ENCODE measurements around the gene SULT4A1.
A peak's percentile ranks its signal among the peaks of the same experiment; 100 is the strongest.

Gene SULT4A1

DNA sequence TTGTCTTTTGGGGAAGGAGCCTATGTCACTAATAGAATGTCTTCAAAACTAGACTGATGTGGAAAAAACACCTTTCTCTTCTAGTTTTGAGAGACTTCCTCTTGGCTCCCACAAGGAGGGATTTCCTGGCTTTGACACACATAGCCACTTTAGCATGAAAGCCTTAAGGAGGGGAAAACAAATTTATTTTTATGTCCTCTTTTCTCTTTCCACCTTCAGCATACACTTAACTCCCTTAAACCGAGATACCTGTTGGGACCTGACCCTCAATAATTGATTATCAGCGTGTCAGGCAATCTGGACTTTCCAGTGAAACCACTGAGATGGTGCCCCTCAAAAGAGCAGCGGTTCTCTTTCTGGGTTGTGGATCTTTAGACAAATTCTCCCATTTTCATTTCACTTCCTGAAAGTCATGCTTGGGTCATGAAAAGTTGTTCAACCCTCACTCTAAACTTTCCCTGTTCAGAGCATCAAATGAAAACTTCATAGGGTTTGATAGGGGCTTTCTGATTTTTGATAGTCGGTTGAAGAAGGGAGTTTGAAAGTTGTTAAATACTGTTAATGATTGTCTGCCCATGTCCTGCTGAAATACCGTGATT, 59.3 kb downstream of the SULT4A1 start:
- no peaks in the 10 kb centered on the region for H3K36me3 ChIP-seq (ENCODE audit: insufficient read depth, low read length)
- H3K27me3 ChIP-seq (ENCODE audit: control insufficient read depth, insufficient read depth, low read length) = peaks cover 5% of the 10 kb centered on the region
- H3K4me1 ChIP-seq (ENCODE audit: control insufficient read depth, insufficient read depth, low read length) = no peaks in the 10 kb centered on the region
- no peak overlapping the region for H3K9ac ChIP-seq (ENCODE audit: low read depth, low read length)
- H3K4me3 ChIP-seq (ENCODE audit: low read length) = no peak overlapping the region
- H3K4me2 ChIP-seq (ENCODE audit: low read length) = no peak overlapping the region
- H3K9me3 ChIP-seq (replicated peaks; ENCODE audit: low read length) = no peaks in the 10 kb centered on the region

DNA sequence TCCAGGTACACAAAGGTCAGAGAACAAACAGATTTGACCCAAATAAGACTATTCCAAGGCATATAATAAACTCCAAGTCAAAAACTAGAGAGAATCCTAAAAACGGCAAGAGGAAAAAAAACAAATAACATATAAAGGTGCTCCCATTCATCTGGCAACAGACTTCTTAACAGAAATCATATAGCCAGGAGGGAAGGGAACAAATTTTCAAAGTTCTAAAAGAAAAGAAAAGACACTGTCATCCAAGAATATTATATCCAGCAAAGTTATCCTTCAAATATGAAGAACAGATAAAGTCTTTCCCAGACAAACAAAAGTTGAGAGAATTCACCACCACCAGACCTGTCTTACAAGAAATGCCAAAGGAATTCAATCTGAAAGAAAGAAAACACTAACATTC, 61.3 kb downstream of the SULT4A1 start:
- Histone ChIP-seq H3K4me1 (ENCODE audit: control insufficient read depth, insufficient read depth, low read length) (no peaks in the 10 kb centered on the region), H3K27me3 (ENCODE audit: control insufficient read depth, insufficient read depth, low read length) (peaks cover 5% of the 10 kb centered on the region), H3K4me3 (ENCODE audit: low read length) (no peak overlapping the region), H3K4me2 (ENCODE audit: low read length) (no peak overlapping the region), H3K9ac (ENCODE audit: low read depth, low read length) (no peak overlapping the region), H3K9me3 (replicated peaks; ENCODE audit: low read length) (no peaks in the 10 kb centered on the region), H3K36me3 (ENCODE audit: insufficient read depth, low read length) (no peaks in the 10 kb centered on the region)

DNA sequence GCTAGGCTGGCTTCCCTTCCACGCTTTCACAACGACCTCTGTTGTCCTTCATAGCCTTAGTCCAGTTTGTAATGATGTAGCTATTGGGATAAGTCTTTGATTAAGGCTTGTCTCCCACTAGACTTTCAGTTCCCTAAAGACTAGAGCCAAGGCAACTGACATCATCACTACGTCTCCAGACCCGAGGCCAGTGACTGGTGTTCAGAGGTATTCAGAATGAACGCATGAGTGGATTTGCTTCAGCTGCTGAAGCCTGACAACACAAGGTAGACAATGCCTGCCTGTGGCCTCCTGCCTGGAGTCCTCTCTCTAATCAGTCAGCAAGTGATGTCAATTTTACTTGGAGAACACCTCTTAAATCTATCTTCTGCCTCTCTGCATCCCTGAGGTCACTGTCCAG, 63.8 kb downstream of the SULT4A1 start:
- peaks cover 5% of the 10 kb centered on the region for H3K27me3 ChIP-seq (ENCODE audit: control insufficient read depth, insufficient read depth, low read length)
- no peak overlapping the region for H3K9ac ChIP-seq (ENCODE audit: low read depth, low read length)
- H3K4me1 ChIP-seq (ENCODE audit: control insufficient read depth, insufficient read depth, low read length) = no peaks in the 10 kb centered on the region
- H3K9me3 ChIP-seq (replicated peaks; ENCODE audit: low read length) = no peaks in the 10 kb centered on the region
- no peaks in the 10 kb centered on the region for H3K36me3 ChIP-seq (ENCODE audit: insufficient read depth, low read length)
- H3K4me3 ChIP-seq (ENCODE audit: low read length) = no peak overlapping the region
- no peak overlapping the region for H3K4me2 ChIP-seq (ENCODE audit: low read length)

DNA sequence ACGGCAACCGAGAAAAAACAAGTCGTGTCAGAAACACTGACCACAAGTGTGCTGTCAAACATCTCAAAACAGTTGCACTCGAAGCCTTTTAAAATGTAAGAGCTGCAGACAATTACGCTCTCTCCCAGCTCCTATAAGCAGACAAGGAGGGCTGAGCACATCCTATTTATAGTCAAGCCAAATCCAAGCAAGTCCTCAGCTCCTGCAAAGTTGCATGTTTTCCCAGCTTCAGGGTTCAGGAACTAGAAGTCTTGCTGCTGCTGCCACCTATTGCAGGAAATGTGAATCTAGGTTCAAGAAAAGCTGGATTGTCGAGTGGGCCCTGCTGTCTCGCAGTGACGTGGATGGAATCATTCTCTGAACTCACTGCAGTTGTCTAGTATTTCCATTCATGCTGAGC, 65.7 kb downstream of the SULT4A1 start:
- no peak overlapping the region for H3K4me3 ChIP-seq (ENCODE audit: low read length)
- no peaks in the 10 kb centered on the region for H3K4me1 ChIP-seq (ENCODE audit: control insufficient read depth, insufficient read depth, low read length)
- H3K36me3 ChIP-seq (ENCODE audit: insufficient read depth, low read length) = no peaks in the 10 kb centered on the region
- peaks cover 8% of the 10 kb centered on the region for H3K27me3 ChIP-seq (ENCODE audit: control insufficient read depth, insufficient read depth, low read length)
- H3K9me3 ChIP-seq (replicated peaks; ENCODE audit: low read length) = no peaks in the 10 kb centered on the region
- no peak overlapping the region for H3K4me2 ChIP-seq (ENCODE audit: low read length)
- H3K9ac ChIP-seq (ENCODE audit: low read depth, low read length) = no peak overlapping the region

DNA sequence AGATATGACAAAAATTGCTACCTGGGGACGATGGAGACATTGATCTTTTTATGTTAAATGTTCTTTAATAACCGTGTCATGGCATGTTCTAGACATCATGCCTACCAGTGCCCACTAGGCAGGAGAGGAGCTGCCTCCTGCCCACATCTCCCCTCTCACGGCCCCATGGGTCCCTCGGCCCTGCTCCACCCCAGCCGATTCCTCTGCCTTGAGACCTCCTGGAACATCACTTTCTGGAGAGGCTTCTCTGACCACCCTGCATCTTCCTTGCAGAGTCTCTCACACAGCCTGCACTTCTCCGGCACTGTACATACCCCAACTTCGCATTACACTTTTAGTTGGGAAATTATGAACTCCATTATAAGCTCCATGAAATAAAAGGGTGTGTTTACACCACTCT, 67.0 kb downstream of the SULT4A1 start:
- peaks cover 3% of the 10 kb centered on the region for H3K27me3 ChIP-seq (ENCODE audit: control insufficient read depth, insufficient read depth, low read length)
- no peaks in the 10 kb centered on the region for H3K4me1 ChIP-seq (ENCODE audit: control insufficient read depth, insufficient read depth, low read length)
- H3K9ac ChIP-seq (ENCODE audit: low read depth, low read length) = no peak overlapping the region
- no peaks in the 10 kb centered on the region for H3K9me3 ChIP-seq (replicated peaks; ENCODE audit: low read length)
- H3K36me3 ChIP-seq (ENCODE audit: insufficient read depth, low read length) = no peaks in the 10 kb centered on the region
- no peak overlapping the region for H3K4me2 ChIP-seq (ENCODE audit: low read length)
- no peak overlapping the region for H3K4me3 ChIP-seq (ENCODE audit: low read length)

DNA sequence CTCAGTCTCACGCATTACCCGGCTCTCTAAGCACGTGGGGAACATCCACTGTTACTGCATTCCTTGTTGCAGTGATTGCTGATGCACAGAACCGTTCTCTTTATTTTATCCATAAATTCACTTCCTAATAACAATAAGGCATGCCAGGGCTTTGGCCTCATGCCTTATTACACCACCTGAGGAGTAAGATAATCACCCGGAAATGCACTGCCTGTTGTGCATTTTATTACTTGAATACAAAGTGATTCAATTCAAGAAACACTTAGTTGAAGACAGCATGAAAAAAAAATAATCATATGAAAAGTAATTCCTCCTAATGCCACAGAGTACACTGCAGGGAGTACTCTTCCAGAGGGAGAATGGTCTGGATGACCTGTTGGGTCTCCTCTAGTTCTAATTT, 69.4 kb downstream of the SULT4A1 start:
- H3K36me3 ChIP-seq (ENCODE audit: insufficient read depth, low read length) = no peaks in the 10 kb centered on the region
- no peak overlapping the region for H3K4me3 ChIP-seq (ENCODE audit: low read length)
- H3K4me1 ChIP-seq (ENCODE audit: control insufficient read depth, insufficient read depth, low read length) = peaks cover 11% of the 10 kb centered on the region
- peaks cover 3% of the 10 kb centered on the region for H3K27me3 ChIP-seq (ENCODE audit: control insufficient read depth, insufficient read depth, low read length)
- H3K9me3 ChIP-seq (replicated peaks; ENCODE audit: low read length) = no peaks in the 10 kb centered on the region
- no peak overlapping the region for H3K9ac ChIP-seq (ENCODE audit: low read depth, low read length)
- no peak overlapping the region for H3K4me2 ChIP-seq (ENCODE audit: low read length)

DNA sequence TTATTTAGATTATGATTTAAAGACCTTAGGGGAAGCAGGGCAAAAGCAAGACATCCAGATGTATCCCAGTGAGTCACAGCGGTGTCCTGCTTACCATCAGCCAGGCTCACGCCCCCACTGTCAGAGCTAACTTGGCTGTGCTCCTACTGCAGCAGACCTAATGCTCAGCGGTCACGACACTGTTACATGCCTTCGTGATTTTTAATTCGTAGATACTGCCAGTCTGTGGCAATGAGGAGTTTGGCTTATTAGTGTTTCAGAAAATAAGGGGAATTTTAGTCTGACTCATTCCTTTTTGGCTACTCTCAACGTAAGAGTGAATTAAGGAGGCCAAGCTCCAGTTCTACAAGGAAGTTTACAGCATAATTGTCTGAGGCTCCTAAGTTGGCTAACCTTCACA, 72.9 kb downstream of the SULT4A1 start:
- H3K36me3 ChIP-seq (ENCODE audit: insufficient read depth, low read length) = no peaks in the 10 kb centered on the region
- H3K27me3 ChIP-seq (ENCODE audit: control insufficient read depth, insufficient read depth, low read length) = peaks cover 3% of the 10 kb centered on the region
- H3K4me1 ChIP-seq (ENCODE audit: control insufficient read depth, insufficient read depth, low read length) = peaks cover 11% of the 10 kb centered on the region
- no peak overlapping the region for H3K9ac ChIP-seq (ENCODE audit: low read depth, low read length)
- H3K9me3 ChIP-seq (replicated peaks; ENCODE audit: low read length) = no peaks in the 10 kb centered on the region
- no peak overlapping the region for H3K4me3 ChIP-seq (ENCODE audit: low read length)
- H3K4me2 ChIP-seq (ENCODE audit: low read length) = no peak overlapping the region

DNA sequence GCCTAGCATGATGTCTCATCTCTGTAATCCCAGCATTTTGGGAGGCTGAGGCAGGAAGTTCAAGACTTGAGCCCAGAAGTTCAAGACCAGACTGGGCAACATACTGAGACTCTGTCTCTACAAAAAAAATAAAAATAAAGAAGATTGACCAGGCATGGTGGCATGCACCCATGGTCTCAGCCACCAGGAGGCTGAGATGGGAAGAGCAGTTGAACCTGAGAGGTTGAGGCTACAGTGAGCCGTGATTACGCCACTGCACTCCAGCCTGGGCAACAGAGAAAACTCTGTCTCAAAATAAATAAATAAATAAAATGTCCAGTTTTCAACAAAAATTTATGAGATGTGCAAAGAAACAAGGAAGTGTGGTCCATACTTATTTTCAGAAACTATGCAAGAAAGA, 78.5 kb downstream of the SULT4A1 start:
- H3K36me3 ChIP-seq (ENCODE audit: insufficient read depth, low read length) = no peaks in the 10 kb centered on the region
- H3K27me3 ChIP-seq (ENCODE audit: control insufficient read depth, insufficient read depth, low read length) = no peaks in the 10 kb centered on the region
- H3K9me3 ChIP-seq (replicated peaks; ENCODE audit: low read length) = no peaks in the 10 kb centered on the region
- no peak overlapping the region for H3K4me3 ChIP-seq (ENCODE audit: low read length)
- no peaks in the 10 kb centered on the region for H3K4me1 ChIP-seq (ENCODE audit: control insufficient read depth, insufficient read depth, low read length)
- no peak overlapping the region for H3K4me2 ChIP-seq (ENCODE audit: low read length)
- no peak overlapping the region for H3K9ac ChIP-seq (ENCODE audit: low read depth, low read length)

DNA sequence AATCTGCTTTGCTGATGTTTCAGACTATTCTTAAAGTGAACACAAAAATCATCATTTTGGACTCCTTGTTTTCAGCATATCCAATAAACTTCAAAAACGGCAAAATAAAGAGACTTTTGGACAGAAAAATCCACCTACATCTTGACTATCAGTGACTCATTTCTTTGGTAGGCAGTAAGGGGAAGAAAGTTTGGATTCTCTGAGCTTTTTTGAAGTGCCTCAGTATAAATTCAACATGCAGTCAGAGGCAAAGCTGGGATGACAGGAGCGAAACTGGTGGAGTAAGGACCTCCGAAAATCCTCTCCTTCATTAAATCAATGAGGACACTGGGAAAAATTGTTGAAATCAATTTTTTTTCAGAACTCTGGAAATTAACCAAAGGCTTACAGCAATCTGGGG, 79.9 kb downstream of the SULT4A1 start:
- Histone ChIP-seq H3K9me3 (replicated peaks; ENCODE audit: low read length) (no peaks in the 10 kb centered on the region), H3K36me3 (ENCODE audit: insufficient read depth, low read length) (no peaks in the 10 kb centered on the region), H3K4me2 (ENCODE audit: low read length) (no peak overlapping the region), H3K9ac (ENCODE audit: low read depth, low read length) (no peak overlapping the region), H3K4me3 (ENCODE audit: low read length) (no peak overlapping the region), H3K4me1 (ENCODE audit: control insufficient read depth, insufficient read depth, low read length) (no peaks in the 10 kb centered on the region), H3K27me3 (ENCODE audit: control insufficient read depth, insufficient read depth, low read length) (no peaks in the 10 kb centered on the region)

DNA sequence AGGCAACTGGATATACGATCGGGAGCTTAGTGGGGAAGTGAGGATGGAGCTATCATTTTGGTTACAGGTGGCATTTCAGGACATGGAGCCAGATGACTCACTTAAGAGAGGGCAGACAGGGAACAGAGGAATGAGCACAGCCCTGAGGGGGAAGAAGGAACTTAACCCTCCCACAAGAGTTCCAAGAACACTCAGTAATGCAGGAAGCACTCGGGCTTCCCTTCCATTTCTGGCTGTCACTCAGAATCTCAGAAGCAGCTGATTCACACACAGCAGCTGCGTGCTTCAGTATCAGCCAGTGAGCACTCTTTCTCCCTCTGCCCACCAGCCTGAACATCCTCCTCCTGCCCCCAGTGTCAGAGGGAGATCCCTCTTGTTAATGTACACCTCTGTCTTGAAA, 85.0 kb downstream of the SULT4A1 start:
- H3K27me3 ChIP-seq (ENCODE audit: control insufficient read depth, insufficient read depth, low read length) = no peaks in the 10 kb centered on the region
- H3K9me3 ChIP-seq (replicated peaks; ENCODE audit: low read length) = no peaks in the 10 kb centered on the region
- H3K36me3 ChIP-seq (ENCODE audit: insufficient read depth, low read length) = no peaks in the 10 kb centered on the region
- H3K9ac ChIP-seq (ENCODE audit: low read depth, low read length) = no peak overlapping the region
- H3K4me2 ChIP-seq (ENCODE audit: low read length) = peak overlapping the region; percentile 53
- peak overlapping the region; percentile 23 for H3K4me3 ChIP-seq (ENCODE audit: low read length)
- H3K4me1 ChIP-seq (ENCODE audit: control insufficient read depth, insufficient read depth, low read length) = no peaks in the 10 kb centered on the region

DNA sequence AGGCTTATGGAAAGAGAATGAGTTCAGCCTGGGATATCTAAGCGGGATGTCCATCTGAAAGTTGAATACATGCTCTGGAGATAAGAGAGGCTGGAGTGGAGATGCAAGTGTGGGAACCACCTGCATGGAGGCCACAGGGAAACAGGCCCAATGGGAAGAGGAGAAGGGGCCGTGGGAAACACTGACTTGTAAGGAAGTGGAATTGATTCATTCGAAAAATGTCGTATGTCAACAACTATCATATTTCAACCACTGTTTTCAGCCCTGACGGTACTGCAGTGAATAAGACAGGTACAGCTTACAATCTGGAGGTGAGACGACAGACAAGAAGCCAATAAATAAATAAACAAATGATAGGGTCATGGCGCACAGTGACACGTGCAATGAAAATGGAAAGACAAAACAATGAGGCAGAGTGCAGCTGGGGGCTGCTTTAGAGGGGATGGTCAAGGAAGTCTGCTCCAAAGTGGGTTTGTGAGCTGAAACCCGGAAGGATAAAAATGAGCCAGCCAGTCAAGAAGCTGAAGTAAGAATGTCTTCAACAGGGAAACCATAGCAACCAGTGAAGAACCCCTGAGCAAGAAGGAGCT, 86.1 kb downstream of the SULT4A1 start:
- no peak overlapping the region for H3K9ac ChIP-seq (ENCODE audit: low read depth, low read length)
- no peak overlapping the region for H3K4me2 ChIP-seq (ENCODE audit: low read length)
- no peaks in the 10 kb centered on the region for H3K9me3 ChIP-seq (replicated peaks; ENCODE audit: low read length)
- no peaks in the 10 kb centered on the region for H3K27me3 ChIP-seq (ENCODE audit: control insufficient read depth, insufficient read depth, low read length)
- H3K4me3 ChIP-seq (ENCODE audit: low read length) = no peak overlapping the region
- H3K36me3 ChIP-seq (ENCODE audit: insufficient read depth, low read length) = no peaks in the 10 kb centered on the region
- H3K4me1 ChIP-seq (ENCODE audit: control insufficient read depth, insufficient read depth, low read length) = no peaks in the 10 kb centered on the region
